ENCODE data around the gene EIF4B. TPM values are rescaled to one million over a fixed set of nuclear protein-coding genes. Genes with fewer than 3 reads are reported as not detected.

EIF4B gene
- total and polyA plus RNA-seq, 2 of the 13 experiments (the other 11 are each of a cell fraction or from before 2014, with no cell fraction given): 416 to 548 TPM

DNA sequence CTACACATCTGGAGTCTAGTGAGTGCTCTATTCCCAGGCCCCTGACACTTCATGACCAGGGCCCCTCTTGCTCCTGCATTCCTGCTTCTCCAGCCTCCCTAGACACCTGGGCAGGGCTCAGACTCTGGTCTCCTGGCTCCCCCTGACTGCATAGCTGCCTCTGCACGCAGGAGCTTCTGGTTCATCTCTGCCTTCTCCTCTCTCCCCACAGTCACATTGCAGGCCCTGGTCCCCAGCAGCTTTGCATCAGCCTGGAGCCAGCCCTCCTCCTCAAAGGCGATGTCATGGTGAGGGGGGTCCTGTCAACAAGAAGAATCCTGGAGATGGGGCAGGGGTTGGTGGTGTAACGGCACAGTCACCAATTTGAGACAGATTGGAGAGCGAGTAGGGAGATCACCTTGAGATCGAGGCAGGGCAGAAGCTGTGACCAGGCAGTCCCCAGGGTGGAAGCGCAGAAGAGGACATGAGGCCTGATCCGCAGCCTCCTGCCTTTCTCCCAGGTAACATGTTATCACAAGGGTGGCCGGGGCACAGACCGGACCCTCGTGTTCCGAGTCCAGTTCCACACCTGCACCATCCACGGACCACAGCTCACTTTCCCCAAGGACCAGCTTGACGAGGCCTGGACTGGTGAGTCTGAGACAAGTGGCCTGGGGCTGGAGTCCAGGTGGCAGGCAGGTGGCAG lies 51.7 kb downstream of the EIF4B start:
- no peak for ATAC-seq
- H3K36me3 ChIP-seq (replicated peaks in 1 of 2; ENCODE audit: control insufficient read depth in 1 of 2, insufficient read depth in 2 of 2, low read length in 2 of 2): peaks cover 0 to 15% of the 10 kb centered on the region in 2 experiments; a peak in 1 of 5 replicates
- H3K4me3 ChIP-seq (replicated peaks in 1 of 3; ENCODE audit: insufficient read depth in 1 of 3, low read depth in 2 of 3, low read length in 3 of 3): no peak overlapping the region
- in situ Hi-C loops (cut with HindIII; ENCODE audit: extremely low pct_ligation_motif_present, low pct_unique_long_range_greater_than_20kb) (no loop called here), intact Hi-C loops (cut with micrococcal nuclease; ENCODE audit: unreplicated experiment) (no loop called here)
- no peak overlapping the region for H3K4me2 ChIP-seq (ENCODE audit: low read depth, low read length)
- no peaks in the 10 kb centered on the region for H4K20me1 ChIP-seq (ENCODE audit: insufficient read depth, low read length)
- H3K27me3 ChIP-seq (ENCODE audit: control insufficient read depth in 1 of 2, insufficient read depth in 2 of 2, low read length in 2 of 2): no peaks in the 10 kb centered on the region
- no peak for TF ChIP-seq NCOA2 (CRISPR knock-in tag; IDR thresholded peaks at IDR 0.05)
- TF ChIP-seq HES4 (CRISPR knock-in tag; IDR thresholded peaks at IDR 0.05; ENCODE audit: borderline replicate concordance): no peak
- no TSS peak for BruUV-seq (replicated peaks)
- no peak for FAIRE-seq
- no peak overlapping the region for H3K9ac ChIP-seq (ENCODE audit: insufficient read depth, low read depth, low read length)
- H2AFZ ChIP-seq (ENCODE audit: low read length): no peak overlapping the region
- peaks cover 39% of the 10 kb centered on the region for H3K4me1 ChIP-seq (ENCODE audit: insufficient read depth, low read length)
- no peak overlapping the region for H3K27ac ChIP-seq (ENCODE audit: extremely low read length, insufficient read depth, low read length)
- WGBS (ENCODE audit: low lambda C conversion rate): 97% methylated on average over 9 of the region's 13 CpGs
- no peaks in the 10 kb centered on the region for H3K79me2 ChIP-seq (ENCODE audit: insufficient read depth, low read length)
- H3K9me3 ChIP-seq (ENCODE audit: low read length): no peaks in the 10 kb centered on the region
- CTCF ChIA-PET (ENCODE audit: low intra/inter-chr PET ratio, low total read pairs): no interaction called here
- POLR2A ChIA-PET: interaction anchor here (1.1 to 1.5 kb wide), 2 partner anchors 10 to 14 kb away, joined by 3 to 4 read pairs; no protein-coding TSS in a partner anchor
- DNase-seq (ENCODE audit: low spot score): no peak

DNA sequence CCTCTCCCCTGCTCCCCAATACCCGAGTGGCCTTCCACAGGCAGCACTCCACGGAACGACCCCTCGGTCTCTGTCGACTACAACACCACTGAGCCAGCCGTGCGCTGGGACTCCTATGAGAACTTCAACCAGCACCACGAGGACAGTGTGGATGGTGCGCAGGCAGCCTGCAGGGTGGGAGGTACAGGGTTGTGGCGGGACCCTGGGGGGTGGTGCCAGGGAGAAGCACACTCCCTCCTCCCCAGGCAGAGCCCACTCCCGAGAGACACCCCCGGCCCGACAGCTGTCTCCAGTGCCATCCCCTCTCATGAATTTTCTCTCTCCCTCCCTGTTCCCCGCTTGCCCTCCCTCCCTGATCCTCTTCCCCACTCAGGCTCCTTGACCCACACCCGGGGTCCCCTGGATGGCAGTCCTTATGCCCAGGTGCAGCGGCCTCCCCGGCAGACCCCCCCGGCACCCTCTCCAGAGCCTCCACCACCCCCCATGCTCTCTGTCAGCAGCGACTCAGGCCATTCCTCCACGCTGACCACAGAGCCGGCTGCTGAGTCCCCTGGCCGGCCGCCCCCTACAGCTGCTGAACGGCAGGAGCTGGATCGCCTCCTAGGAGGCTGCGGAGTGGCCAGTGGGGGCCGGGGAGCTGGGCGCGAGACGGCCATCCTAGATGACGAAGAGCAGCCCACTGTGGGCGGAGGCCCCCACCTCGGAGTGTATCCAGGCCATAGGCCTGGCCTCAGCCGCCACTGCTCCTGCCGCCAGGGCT lies 52.6 kb downstream of the EIF4B start:
- Histone ChIP-seq H3K27ac (ENCODE audit: extremely low read length, insufficient read depth, low read length) (no peak overlapping the region), H4K20me1 (ENCODE audit: insufficient read depth, low read length) (no peaks in the 10 kb centered on the region), H3K9ac (ENCODE audit: insufficient read depth, low read depth, low read length) (no peak overlapping the region), H3K79me2 (ENCODE audit: insufficient read depth, low read length) (no peaks in the 10 kb centered on the region), H3K9me3 (ENCODE audit: low read length) (no peaks in the 10 kb centered on the region), H3K4me3 (replicated peaks in 1 of 3; ENCODE audit: insufficient read depth in 1 of 3, low read depth in 2 of 3, low read length in 3 of 3) (no peak overlapping the region), H3K4me1 (ENCODE audit: insufficient read depth, low read length) (peaks cover 30% of the 10 kb centered on the region), H3K27me3 (ENCODE audit: control insufficient read depth in 1 of 2, insufficient read depth in 2 of 2, low read length in 2 of 2) (no peaks in the 10 kb centered on the region), H3K4me2 (ENCODE audit: low read depth, low read length) (no peak overlapping the region), H3K36me3 (replicated peaks in 1 of 2; ENCODE audit: control insufficient read depth in 1 of 2, insufficient read depth in 2 of 2, low read length in 2 of 2) (peaks cover 0 to 16% of the 10 kb centered on the region in 2 experiments; a peak in 2 of 5 replicates), H2AFZ (ENCODE audit: low read length) (no peak overlapping the region)
- no peak for ATAC-seq
- 98% methylated on average over 18 of the region's 35 CpGs for WGBS (ENCODE audit: low lambda C conversion rate)
- intact Hi-C loops (cut with micrococcal nuclease; ENCODE audit: unreplicated experiment) (no loop called here), in situ Hi-C loops (cut with HindIII; ENCODE audit: extremely low pct_ligation_motif_present, low pct_unique_long_range_greater_than_20kb) (no loop called here)
- no peak for FAIRE-seq
- no peak for DNase-seq (ENCODE audit: low spot score)
- CTCF ChIA-PET (ENCODE audit: low intra/inter-chr PET ratio, low total read pairs): no interaction called here
- POLR2A ChIA-PET: interaction anchor here (1.5 to 3.0 kb wide), 2 partner anchors 7 to 11 kb away, joined by 4 to 50 read pairs; no protein-coding TSS in a partner anchor
- TF ChIP-seq, protein P1, sequence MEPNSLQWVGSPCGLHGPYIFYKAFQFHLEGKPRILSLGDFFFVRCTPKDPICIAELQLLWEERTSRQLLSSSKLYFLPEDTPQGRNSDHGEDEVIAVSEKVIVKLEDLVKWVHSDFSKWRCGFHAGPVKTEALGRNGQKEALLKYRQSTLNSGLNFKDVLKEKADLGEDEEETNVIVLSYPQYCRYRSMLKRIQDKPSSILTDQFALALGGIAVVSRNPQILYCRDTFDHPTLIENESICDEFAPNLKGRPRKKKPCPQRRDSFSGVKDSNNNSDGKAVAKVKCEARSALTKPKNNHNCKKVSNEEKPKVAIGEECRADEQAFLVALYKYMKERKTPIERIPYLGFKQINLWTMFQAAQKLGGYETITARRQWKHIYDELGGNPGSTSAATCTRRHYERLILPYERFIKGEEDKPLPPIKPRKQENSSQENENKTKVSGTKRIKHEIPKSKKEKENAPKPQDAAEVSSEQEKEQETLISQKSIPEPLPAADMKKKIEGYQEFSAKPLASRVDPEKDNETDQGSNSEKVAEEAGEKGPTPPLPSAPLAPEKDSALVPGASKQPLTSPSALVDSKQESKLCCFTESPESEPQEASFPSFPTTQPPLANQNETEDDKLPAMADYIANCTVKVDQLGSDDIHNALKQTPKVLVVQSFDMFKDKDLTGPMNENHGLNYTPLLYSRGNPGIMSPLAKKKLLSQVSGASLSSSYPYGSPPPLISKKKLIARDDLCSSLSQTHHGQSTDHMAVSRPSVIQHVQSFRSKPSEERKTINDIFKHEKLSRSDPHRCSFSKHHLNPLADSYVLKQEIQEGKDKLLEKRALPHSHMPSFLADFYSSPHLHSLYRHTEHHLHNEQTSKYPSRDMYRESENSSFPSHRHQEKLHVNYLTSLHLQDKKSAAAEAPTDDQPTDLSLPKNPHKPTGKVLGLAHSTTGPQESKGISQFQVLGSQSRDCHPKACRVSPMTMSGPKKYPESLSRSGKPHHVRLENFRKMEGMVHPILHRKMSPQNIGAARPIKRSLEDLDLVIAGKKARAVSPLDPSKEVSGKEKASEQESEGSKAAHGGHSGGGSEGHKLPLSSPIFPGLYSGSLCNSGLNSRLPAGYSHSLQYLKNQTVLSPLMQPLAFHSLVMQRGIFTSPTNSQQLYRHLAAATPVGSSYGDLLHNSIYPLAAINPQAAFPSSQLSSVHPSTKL (CRISPR knock-in tag; IDR thresholded peaks at IDR 0.05): no peak
- peak; percentile 40; the same call in 1 of the 2 replicates for TF ChIP-seq RBFOX2 (IDR thresholded peaks at IDR 0.05; ENCODE audit: low read depth, low read length)
- no TSS peak for BruUV-seq (replicated peaks)
